ENCODE data around the gene EOLA2. TPM values are rescaled to one million over a fixed set of nuclear protein-coding genes. Genes with fewer than 3 reads are reported as not detected.
A peak's percentile ranks its signal among the peaks of the same experiment; 100 is the strongest.

Gene EOLA2
- polyA plus RNA-seq, 3 donors = 10.1 to 66.6 (median 22.5) TPM

- no peak overlapping the region for H3K4me2 ChIP-seq (replicated peaks; ENCODE audit: extremely low read depth, low read length, poor library complexity, severe bottlenecking)
- no peaks in the 10 kb centered on the region for H3K9me3 ChIP-seq (replicated peaks in 1 of 2; ENCODE audit: control insufficient read depth in 1 of 2, insufficient read depth in 1 of 2, low read length in 2 of 2)
- no peaks in the 10 kb centered on the region for H3K79me2 ChIP-seq (ENCODE audit: insufficient read depth, low read length)
- 100% methylated on average over 1 of the region's 4 CpGs for WGBS (ENCODE audit: insufficient coverage)
- H3K4me1 ChIP-seq (ENCODE audit: control insufficient read depth in 1 of 2, insufficient read depth in 2 of 2, low read length in 2 of 2) = no peaks in the 10 kb centered on the region
- peak overlapping the region in 3 of 7 donors; percentile 15 to 31 (median 18) for H3K27ac Mint-ChIP-seq
- H3K27ac ChIP-seq (ENCODE audit: low read depth in 1 of 2, low read length in 2 of 2) = no peak overlapping the region
- H3K9me3 Mint-ChIP-seq = peaks cover 0 to 7% (median 3%) of the 10 kb centered on the region in 7 donors
- TF ChIP-seq, protein P1, sequence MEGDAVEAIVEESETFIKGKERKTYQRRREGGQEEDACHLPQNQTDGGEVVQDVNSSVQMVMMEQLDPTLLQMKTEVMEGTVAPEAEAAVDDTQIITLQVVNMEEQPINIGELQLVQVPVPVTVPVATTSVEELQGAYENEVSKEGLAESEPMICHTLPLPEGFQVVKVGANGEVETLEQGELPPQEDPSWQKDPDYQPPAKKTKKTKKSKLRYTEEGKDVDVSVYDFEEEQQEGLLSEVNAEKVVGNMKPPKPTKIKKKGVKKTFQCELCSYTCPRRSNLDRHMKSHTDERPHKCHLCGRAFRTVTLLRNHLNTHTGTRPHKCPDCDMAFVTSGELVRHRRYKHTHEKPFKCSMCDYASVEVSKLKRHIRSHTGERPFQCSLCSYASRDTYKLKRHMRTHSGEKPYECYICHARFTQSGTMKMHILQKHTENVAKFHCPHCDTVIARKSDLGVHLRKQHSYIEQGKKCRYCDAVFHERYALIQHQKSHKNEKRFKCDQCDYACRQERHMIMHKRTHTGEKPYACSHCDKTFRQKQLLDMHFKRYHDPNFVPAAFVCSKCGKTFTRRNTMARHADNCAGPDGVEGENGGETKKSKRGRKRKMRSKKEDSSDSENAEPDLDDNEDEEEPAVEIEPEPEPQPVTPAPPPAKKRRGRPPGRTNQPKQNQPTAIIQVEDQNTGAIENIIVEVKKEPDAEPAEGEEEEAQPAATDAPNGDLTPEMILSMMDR (IDR thresholded peaks at IDR 0.05) = no peak
- no peak for DNase-seq
- intact Hi-C loops (cut with micrococcal nuclease) = no loop called here
- no peak overlapping the region for H3K4me3 ChIP-seq (replicated peaks in 1 of 3; ENCODE audit: low read depth in 2 of 3, low read length in 3 of 3)
- no peaks in the 10 kb centered on the region for H4K20me1 ChIP-seq (ENCODE audit: insufficient read depth, low read length)
- no peak overlapping the region for H2AFZ ChIP-seq (ENCODE audit: insufficient read depth, low read depth, low read length, poor library complexity, severe bottlenecking)
- no peak overlapping the region for H3K4me3 Mint-ChIP-seq
- H3K9ac ChIP-seq (ENCODE audit: insufficient read depth, low read length, poor library complexity, severe bottlenecking) = no peak overlapping the region
- no peaks in the 10 kb centered on the region for H3K36me3 Mint-ChIP-seq
- H3K27me3 ChIP-seq (ENCODE audit: control insufficient read depth in 2 of 2, insufficient read depth in 2 of 2, low read length in 2 of 2) = no peaks in the 10 kb centered on the region
- H3K27me3 Mint-ChIP-seq (ENCODE audit: low read depth in 3 of 3) = peaks cover 0 to 1% (median 0%) of the 10 kb centered on the region in 3 donors
- H3K36me3 ChIP-seq (replicated peaks in 1 of 2; ENCODE audit: control insufficient read depth in 1 of 2, insufficient read depth in 2 of 2, low read length in 2 of 2) = no peaks in the 10 kb centered on the region
- no peaks in the 10 kb centered on the region for H3K4me1 Mint-ChIP-seq
Observed at GRCh38 chrX:149909324-149910177, 28.7 kb downstream of the EOLA2 start.

GRCh38 chrX:149908727-149909126 lies 29.6 kb downstream of the EOLA2 start:
- Histone ChIP-seq H2AFZ (ENCODE audit: insufficient read depth, low read depth, low read length, poor library complexity, severe bottlenecking) (no peak overlapping the region), H3K27ac (ENCODE audit: low read depth in 1 of 2, low read length in 2 of 2) (no peak overlapping the region), H3K27me3 (ENCODE audit: control insufficient read depth in 2 of 2, insufficient read depth in 2 of 2, low read length in 2 of 2) (no peaks in the 10 kb centered on the region), H3K9ac (ENCODE audit: insufficient read depth, low read length, poor library complexity, severe bottlenecking) (no peak overlapping the region), H3K79me2 (ENCODE audit: insufficient read depth, low read length) (no peaks in the 10 kb centered on the region), H3K9me3 (replicated peaks in 1 of 2; ENCODE audit: control insufficient read depth in 1 of 2, insufficient read depth in 1 of 2, low read length in 2 of 2) (no peaks in the 10 kb centered on the region), H3K4me3 (replicated peaks in 1 of 3; ENCODE audit: low read depth in 2 of 3, low read length in 3 of 3) (no peak overlapping the region), H3K4me2 (replicated peaks; ENCODE audit: extremely low read depth, low read length, poor library complexity, severe bottlenecking) (no peak overlapping the region), H4K20me1 (ENCODE audit: insufficient read depth, low read length) (no peaks in the 10 kb centered on the region), H3K36me3 (replicated peaks in 1 of 2; ENCODE audit: control insufficient read depth in 1 of 2, insufficient read depth in 2 of 2, low read length in 2 of 2) (no peaks in the 10 kb centered on the region), H3K4me1 (ENCODE audit: control insufficient read depth in 1 of 2, insufficient read depth in 2 of 2, low read length in 2 of 2) (peaks cover 0 to 3% of the 10 kb centered on the region in 2 donors)
- H3K27me3 Mint-ChIP-seq (ENCODE audit: low read depth in 3 of 3) = peaks cover 0 to 1% (median 0%) of the 10 kb centered on the region in 3 donors
- no peak overlapping the region for H3K4me3 Mint-ChIP-seq
- H3K27ac Mint-ChIP-seq = no peak overlapping the region
- H3K4me1 Mint-ChIP-seq = peaks cover 8% of the 10 kb centered on the region
- peaks cover 0 to 7% (median 2%) of the 10 kb centered on the region in 7 donors for H3K9me3 Mint-ChIP-seq
- H3K36me3 Mint-ChIP-seq = no peaks in the 10 kb centered on the region
- TF ChIP-seq, protein P1 (IDR thresholded peaks at IDR 0.05) = no peak
- intact Hi-C loops (cut with micrococcal nuclease) = no loop called here
- no peak for DNase-seq

Measured in CD14-positive monocyte (primary cell).